Activated T-helper 1 cell treated with anti-CD3 and anti-CD28 coated beads, Interleukin-2, amount 50 U/mL, for 16 hours (primary cell): ENCODE results near the gene CDC6.

ENCODE experiments used
- DNase-seq, 2 donors: peaks; one replicate each; pipeline ENCODE4 v3.0.0-alpha.2; 2020; ENCODE audit warnings: low read depth in 1 of 2, low spot score in 1 of 2

CDC6 gene

DNA sequence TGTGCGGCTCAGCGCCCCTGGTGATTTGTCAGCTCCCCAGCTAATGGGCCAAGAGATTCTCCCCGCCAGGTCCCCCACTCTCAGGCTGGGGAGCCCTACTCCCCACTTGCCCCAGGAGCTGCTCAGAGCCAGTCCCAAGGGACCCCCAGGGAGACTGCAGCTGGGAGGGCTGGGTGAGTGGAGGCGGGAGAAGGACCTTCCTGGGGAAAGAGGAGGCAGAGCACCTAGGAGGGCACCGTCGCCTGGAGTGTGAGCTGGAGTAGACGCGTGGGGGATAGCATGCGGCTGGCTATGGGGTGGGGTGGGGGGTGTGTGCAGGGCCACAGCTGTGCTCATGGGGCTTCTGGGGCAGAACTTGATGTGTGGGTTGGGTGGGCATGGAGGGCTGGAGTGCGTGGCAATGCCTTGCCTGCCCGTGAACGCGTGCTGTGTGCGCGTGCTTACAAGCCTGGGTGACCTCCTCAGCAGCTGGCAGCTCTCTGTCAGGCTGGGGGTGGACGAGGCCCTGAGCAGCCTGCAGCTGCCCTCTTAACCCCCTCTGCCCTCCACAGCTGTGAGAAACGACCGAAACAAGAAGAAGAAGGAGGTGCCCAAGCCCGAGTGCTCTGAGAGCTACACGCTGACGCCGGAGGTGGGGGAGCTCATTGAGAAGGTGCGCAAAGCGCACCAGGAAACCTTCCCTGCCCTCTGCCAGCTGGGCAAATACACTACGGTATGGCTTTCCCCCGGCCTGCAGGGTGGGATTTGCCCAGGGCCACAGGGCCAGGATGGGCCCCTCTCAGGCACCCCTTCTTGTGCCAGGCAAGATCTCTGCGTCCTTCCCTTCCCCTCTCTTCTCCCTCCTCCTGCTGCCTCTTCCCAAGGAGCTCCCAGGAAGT, 63.9 kb downstream of the CDC6 start:
- no peak for DNase-seq

DNA sequence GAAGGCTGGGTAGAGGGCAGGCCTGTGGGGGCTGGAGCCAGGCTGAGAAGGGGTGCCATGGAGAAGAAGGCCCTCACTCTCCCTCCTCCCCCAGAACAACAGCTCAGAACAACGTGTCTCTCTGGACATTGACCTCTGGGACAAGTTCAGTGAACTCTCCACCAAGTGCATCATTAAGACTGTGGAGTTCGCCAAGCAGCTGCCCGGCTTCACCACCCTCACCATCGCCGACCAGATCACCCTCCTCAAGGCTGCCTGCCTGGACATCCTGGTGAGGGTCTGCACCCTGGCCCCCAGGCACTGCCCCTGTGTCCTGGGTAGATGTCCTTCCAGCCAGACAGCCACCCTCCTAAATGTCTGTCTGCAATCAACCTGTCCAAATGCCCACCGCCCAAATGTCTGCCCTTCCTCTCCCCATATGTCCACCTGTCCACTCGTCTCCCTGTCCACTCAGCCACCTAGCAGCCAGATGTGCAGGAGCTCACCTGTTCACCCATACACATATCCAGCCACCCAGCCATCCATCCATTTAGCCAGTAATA, 64.6 kb downstream of the CDC6 start:
- no peak for DNase-seq

DNA sequence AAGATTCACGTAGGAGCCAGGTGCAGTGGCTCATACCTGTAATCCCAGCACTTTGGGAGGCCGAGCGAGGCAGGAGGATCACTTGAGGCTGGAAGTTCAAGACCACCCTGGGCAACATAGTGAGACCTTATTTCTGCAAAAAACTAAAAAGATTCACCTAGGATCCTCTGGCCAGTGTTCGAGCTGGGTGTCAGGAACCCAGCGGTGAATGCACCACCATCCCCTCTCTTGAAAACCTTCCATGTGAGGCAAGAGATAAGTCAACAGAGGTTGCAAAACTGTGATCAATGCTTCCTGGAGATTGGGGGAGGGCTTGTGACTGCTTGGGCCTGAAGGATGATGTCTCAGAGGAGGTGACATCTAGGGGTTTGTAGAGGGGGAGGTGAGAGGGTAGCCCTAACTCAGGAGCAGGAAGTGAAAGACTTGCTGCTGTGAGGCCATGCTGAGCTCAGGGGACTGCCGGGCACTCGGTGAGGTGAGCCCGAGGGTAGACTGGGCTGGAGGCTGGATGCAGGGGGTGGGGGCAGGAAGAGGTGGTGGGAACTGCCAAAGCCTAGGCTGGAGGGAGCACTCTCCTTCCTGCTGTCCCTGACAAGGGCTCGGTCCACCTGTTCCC, 65.2 kb downstream of the CDC6 start:
- DNase-seq: no peak
